NCI-H446 treated with DMSO at 0.1 percent for 48 hours (cell line): ENCODE results near the gene LGMN.
A peak's percentile ranks its signal among the peaks of the same experiment; 100 is the strongest.

Experiments used
- DNase-seq: peaks from one replicate; lab custom pipeline; 2025; lab: John Stamatoyannopoulos, UW

The LGMN gene

GRCh38 chr14:92726135-92726932 is 22.1 kb downstream of the LGMN start:
- DNase-seq, result no peak

- DNase-seq, result no peak
Measured at GRCh38 chr14:92724516-92725340, 23.7 kb downstream of the LGMN start.

- no peak for DNase-seq
Measured at GRCh38 chr14:92719890-92720323, 28.5 kb downstream of the LGMN start.

- DNase-seq, result no peak
Measured at GRCh38 chr14:92719421-92719820, 29.0 kb downstream of the LGMN start.

- no peak for DNase-seq
Measured at GRCh38 chr14:92718664-92719063, 29.8 kb downstream of the LGMN start.

- DNase-seq, result no peak
Measured at GRCh38 chr14:92717571-92718042, 30.8 kb downstream of the LGMN start.

- no peak for DNase-seq
Measured at GRCh38 chr14:92716131-92716530, 32.3 kb downstream of the LGMN start.

- peak; percentile 30 for DNase-seq
Measured at GRCh38 chr14:92714739-92715307, 33.6 kb downstream of the LGMN start.

GRCh38 chr14:92712654-92713051 is 35.8 kb downstream of the LGMN start:
- no peak for DNase-seq

GRCh38 chr14:92711976-92712653 is 36.3 kb downstream of the LGMN start:
- DNase-seq, result no peak

- DNase-seq, result no peak
Measured at GRCh38 chr14:92710001-92710341, 38.5 kb downstream of the LGMN start.

- no peak for DNase-seq
Measured at GRCh38 chr14:92709340-92710000, 39.0 kb downstream of the LGMN start.

- no peak for DNase-seq
Measured at GRCh38 chr14:92706386-92706785, 42.0 kb downstream of the LGMN start.

- DNase-seq, result no peak
Measured at GRCh38 chr14:92704821-92705220, 43.6 kb downstream of the LGMN start.

- DNase-seq, result no peak
Measured at GRCh38 chr14:92704036-92704804, 44.2 kb downstream of the LGMN start.

- DNase-seq, result no peak
Measured at GRCh38 chr14:92703516-92703915, 44.9 kb downstream of the LGMN start.

- no peak for DNase-seq
Measured at GRCh38 chr14:92702441-92702918, 45.9 kb downstream of the LGMN start.

- no peak for DNase-seq
Measured at GRCh38 chr14:92701826-92702225, 46.6 kb downstream of the LGMN start.

GRCh38 chr14:92698393-92698792 is 50.0 kb downstream of the LGMN start:
- no peak for DNase-seq

- DNase-seq, result no peak
Measured at GRCh38 chr14:92696366-92696765, 52.1 kb downstream of the LGMN start.

- DNase-seq, result no peak
Measured at GRCh38 chr14:92695562-92695961, 52.9 kb downstream of the LGMN start.
